Muscle layer of duodenum (tissue), 2 donors: ENCODE data around the gene WDR36.

Experiments used
- H3K27ac ChIP-seq: one replicate; pipeline ENCODE4 v1.7.0; 2013; ENCODE audit warnings: mild to moderate bottlenecking, low read length
- H3K27me3 ChIP-seq: one replicate; pipeline ENCODE4 v1.7.0; 2013; ENCODE audit warnings: low read depth, mild to moderate bottlenecking, control low read depth, low read length
- H3K36me3 ChIP-seq, 2 donors: one replicate each; pipeline ENCODE4 v1.7.0; 2013; ENCODE audit warnings: low read length in 2 of 2, control low read depth in 1 of 2, mild to moderate bottlenecking in 1 of 2; ENCODE audit not compliant: insufficient read depth in 2 of 2, control insufficient read depth in 1 of 2
- H3K4me1 ChIP-seq, 2 donors: one replicate each; pipeline ENCODE4 v1.7.0; 2013; ENCODE audit warnings: low read length in 2 of 2, mild to moderate bottlenecking in 2 of 2, control low read depth in 1 of 2, moderate library complexity in 1 of 2; ENCODE audit not compliant: insufficient read depth in 2 of 2, control insufficient read depth in 1 of 2
- H3K4me3 ChIP-seq, 2 donors: one replicate each; pipeline ENCODE4 v1.7.0; 2013; ENCODE audit warnings: low read length in 2 of 2, low read depth in 1 of 2, mild to moderate bottlenecking in 1 of 2
- H3K9me3 ChIP-seq, 2 donors: one replicate each; pipeline ENCODE4 v1.7.0; 2013; ENCODE audit warnings: low read length in 2 of 2, control low read depth in 1 of 2, mild to moderate bottlenecking in 1 of 2; ENCODE audit not compliant: control insufficient read depth in 1 of 2
- donor health status: healthy.

Gene WDR36

DNA sequence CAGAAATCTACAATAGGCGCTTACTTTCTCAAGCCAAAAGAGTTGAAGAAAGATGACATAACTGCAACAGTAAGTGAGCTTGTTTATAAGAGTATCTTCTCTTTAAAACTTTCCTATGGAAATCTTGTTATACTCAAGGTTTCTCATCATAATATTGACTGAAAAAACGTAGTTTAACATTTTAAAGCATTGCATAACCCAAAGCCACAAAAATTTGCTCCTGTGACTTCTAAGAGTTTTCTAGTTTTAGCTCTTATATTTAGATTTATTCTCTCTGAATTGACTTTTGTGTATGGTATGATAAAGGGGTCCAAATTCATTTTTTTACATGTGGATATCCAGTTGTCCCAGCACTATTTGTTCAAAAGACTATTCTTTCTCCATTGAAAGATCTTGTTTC lies 15.2 kb downstream of the WDR36 start:
- Histone ChIP-seq H3K27me3 (no peaks in the 10 kb centered on the region), H3K36me3 (peaks cover 78 to 88% of the 10 kb centered on the region in 2 donors), H3K27ac (no peak overlapping the region), H3K9me3 (no peaks in the 10 kb centered on the region), H3K4me1 (no peaks in the 10 kb centered on the region), H3K4me3 (no peak overlapping the region)

DNA sequence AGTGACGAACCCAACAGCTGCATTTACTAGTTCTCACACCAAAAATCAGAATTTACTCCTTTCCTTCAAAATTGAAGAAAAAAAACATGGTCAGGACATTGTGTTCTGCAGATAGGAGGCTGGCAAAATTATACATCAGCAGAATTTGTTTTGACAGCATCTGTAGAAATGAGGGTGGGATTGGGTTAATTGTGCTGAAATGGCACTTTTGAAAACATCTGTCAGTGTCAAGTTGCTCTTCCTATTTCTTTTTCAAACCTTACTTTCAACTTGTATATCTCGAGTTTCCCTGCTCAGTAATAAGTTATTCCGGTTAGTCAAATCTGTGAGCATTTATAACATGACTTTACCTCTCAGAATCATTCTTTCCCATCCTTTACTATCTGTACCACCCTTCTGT lies 19.8 kb downstream of the WDR36 start:
- Histone ChIP-seq H3K4me3 (no peak overlapping the region), H3K36me3 (peaks cover 44 to 58% of the 10 kb centered on the region in 2 donors), H3K27me3 (no peaks in the 10 kb centered on the region), H3K27ac (no peak overlapping the region), H3K9me3 (no peaks in the 10 kb centered on the region), H3K4me1 (no peaks in the 10 kb centered on the region)

DNA sequence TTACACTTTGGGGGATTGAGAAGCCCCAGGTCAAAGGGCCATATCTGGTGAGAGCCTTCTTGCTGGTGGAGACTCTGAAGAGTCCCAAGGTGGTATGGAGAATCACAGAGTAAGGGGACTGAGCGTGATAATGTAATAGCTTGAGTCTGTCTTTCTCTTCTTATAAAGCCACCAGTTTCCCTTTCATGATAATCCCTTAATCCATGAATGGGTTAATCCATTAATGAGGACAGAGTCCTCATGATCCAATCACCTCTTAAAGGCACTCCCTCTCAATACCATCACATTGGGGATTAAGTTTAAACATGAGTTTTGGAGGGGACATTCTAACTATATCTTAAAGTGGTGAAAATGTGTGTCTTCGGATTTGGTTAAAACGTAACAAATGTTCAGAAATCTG lies 21.5 kb downstream of the WDR36 start:
- Histone ChIP-seq H3K27me3 (no peaks in the 10 kb centered on the region), H3K9me3 (no peaks in the 10 kb centered on the region), H3K36me3 (peaks cover 29 to 50% of the 10 kb centered on the region in 2 donors), H3K4me1 (no peaks in the 10 kb centered on the region), H3K4me3 (no peak overlapping the region), H3K27ac (no peak overlapping the region)

DNA sequence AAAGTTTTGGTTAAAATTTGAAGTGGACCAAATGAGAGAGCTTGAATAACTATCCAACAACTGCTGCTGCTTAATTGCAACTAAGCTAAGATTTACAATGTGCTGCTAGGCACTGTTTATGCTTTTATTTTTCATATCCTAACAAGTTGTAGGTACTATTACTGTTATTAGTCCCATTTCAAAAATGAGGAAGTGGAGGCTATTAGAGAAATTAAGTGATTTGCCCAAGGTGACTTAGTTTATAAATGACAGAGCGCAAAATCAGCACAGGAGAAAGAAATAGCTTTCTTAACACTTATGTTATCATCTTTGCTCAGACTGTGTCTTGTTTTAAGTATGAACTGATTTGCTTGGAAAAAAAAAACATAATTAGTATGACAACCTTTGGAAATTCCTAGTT lies 23.1 kb downstream of the WDR36 start:
- Histone ChIP-seq H3K9me3 (no peaks in the 10 kb centered on the region), H3K27ac (no peak overlapping the region), H3K4me3 (no peak overlapping the region), H3K27me3 (no peaks in the 10 kb centered on the region), H3K4me1 (no peaks in the 10 kb centered on the region), H3K36me3 (peaks cover 23 to 50% of the 10 kb centered on the region in 2 donors)

DNA sequence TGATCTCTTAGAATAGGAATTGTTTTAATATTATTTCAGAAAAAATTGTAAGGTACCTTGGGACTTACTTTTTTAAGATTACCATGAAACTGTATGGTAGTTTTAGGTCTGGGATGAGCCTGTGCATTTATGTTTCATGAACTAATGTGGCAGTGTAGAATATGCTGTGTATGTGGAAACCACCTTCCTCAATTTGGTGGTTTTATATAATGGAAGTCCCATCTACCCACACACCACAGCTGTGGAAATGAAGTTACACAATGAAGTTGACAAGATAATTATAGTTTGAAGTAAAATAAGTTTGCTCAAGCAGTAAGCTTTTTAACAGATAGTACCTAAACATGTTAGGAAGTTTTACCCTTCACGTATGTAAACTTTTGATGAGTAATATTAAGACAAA lies 24.4 kb downstream of the WDR36 start:
- H3K36me3 ChIP-seq: peaks cover 25 to 46% of the 10 kb centered on the region in 2 donors
- H3K4me1 ChIP-seq: no peaks in the 10 kb centered on the region
- H3K27ac ChIP-seq: no peak overlapping the region
- H3K9me3 ChIP-seq: no peaks in the 10 kb centered on the region
- H3K27me3 ChIP-seq: no peaks in the 10 kb centered on the region
- no peak overlapping the region for H3K4me3 ChIP-seq

DNA sequence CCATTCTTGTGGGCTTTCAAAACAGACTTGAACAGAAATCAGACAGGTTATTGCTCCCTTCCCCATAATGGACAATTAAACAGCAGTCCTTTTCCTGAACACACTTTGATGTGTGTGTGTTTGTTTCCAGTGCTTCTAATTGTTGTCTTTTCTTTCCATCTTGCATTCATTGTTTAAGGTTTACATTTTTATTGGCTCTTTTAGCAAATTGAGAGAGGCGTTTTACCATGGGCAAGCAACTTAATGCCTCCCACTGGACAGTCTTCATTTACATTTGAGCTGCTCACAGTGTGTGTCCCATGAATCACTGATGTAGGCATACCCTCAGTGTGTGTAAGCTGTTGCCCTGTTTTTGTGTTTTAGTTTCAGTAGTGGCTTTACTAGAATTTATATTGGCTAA lies 25.0 kb downstream of the WDR36 start:
- Histone ChIP-seq H3K36me3 (peaks cover 30 to 44% of the 10 kb centered on the region in 2 donors), H3K4me1 (no peaks in the 10 kb centered on the region), H3K9me3 (no peaks in the 10 kb centered on the region), H3K27me3 (no peaks in the 10 kb centered on the region), H3K27ac (no peak overlapping the region), H3K4me3 (no peak overlapping the region)

DNA sequence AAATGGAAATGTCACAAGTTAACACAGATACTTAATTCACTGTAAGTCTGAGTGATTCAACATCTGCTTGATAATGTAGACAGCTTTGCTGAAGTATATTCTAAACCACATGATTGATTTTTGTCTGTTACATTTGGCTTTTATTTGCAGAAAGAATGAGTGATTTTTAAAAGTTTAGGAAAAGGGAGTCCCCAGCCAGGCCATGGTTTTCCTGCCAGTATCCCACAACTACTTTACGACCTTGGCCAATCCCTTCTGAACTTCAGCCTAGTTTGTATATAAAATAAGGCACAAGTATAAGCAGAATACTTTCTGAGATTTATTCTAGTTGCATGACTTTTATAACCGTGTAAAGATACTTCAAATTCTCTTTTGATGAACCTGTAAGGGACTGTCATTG lies 27.1 kb downstream of the WDR36 start:
- H3K27ac ChIP-seq: no peak overlapping the region
- H3K4me1 ChIP-seq: no peaks in the 10 kb centered on the region
- no peaks in the 10 kb centered on the region for H3K9me3 ChIP-seq
- H3K36me3 ChIP-seq: peaks cover 36 to 47% of the 10 kb centered on the region in 2 donors
- no peak overlapping the region for H3K4me3 ChIP-seq
- H3K27me3 ChIP-seq: no peaks in the 10 kb centered on the region

- Histone ChIP-seq H3K27ac (no peak overlapping the region), H3K36me3 (peaks cover 36 to 48% of the 10 kb centered on the region in 2 donors), H3K4me1 (no peaks in the 10 kb centered on the region), H3K4me3 (no peak overlapping the region), H3K9me3 (no peaks in the 10 kb centered on the region), H3K27me3 (no peaks in the 10 kb centered on the region)
Observed at GRCh38 chr5:111119856-111120255, 27.7 kb downstream of the WDR36 start.

DNA sequence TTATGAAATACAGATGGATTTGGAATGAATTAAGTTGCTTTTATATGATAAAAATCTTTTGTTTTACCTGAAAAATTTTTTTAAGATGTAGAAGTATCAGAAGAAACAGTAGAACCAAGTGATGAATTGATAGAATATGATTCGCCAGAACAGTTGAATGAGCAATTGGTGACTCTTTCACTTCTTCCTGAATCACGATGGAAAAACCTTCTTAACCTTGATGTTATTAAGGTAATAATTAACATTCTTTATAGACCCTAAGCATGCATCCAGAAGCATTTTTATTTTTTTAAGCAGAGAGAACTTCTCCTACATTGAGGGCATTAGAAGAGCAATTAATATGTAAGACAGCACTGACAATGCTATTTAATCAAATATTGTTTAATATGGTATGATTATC lies 28.8 kb downstream of the WDR36 start:
- Histone ChIP-seq H3K36me3 (peaks cover 39 to 56% of the 10 kb centered on the region in 2 donors), H3K4me3 (no peak overlapping the region), H3K4me1 (no peaks in the 10 kb centered on the region), H3K9me3 (no peaks in the 10 kb centered on the region), H3K27ac (no peak overlapping the region), H3K27me3 (no peaks in the 10 kb centered on the region)

DNA sequence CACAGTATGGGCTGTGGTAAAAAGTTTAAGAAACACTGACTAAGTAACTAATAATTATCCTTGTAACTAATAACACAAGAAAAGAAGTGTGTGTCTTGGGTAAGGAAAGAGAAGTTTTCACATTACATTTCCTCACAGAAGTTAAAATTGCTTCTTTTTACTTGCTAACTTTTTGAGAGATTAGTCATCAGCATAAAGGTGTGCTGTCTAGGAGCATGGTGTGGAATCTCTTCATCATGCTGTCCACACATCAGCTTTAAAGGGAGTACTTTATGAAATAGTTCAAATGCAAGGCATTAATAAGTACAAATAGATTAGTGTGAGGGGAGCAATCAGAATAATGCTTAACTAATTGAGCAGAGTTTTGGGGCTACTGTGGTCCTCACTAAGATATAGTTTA lies 29.8 kb downstream of the WDR36 start:
- H3K4me3 ChIP-seq: no peak overlapping the region
- no peaks in the 10 kb centered on the region for H3K27me3 ChIP-seq
- H3K36me3 ChIP-seq: peaks cover 44 to 52% of the 10 kb centered on the region in 2 donors
- no peaks in the 10 kb centered on the region for H3K4me1 ChIP-seq
- H3K9me3 ChIP-seq: no peaks in the 10 kb centered on the region
- H3K27ac ChIP-seq: no peak overlapping the region

DNA sequence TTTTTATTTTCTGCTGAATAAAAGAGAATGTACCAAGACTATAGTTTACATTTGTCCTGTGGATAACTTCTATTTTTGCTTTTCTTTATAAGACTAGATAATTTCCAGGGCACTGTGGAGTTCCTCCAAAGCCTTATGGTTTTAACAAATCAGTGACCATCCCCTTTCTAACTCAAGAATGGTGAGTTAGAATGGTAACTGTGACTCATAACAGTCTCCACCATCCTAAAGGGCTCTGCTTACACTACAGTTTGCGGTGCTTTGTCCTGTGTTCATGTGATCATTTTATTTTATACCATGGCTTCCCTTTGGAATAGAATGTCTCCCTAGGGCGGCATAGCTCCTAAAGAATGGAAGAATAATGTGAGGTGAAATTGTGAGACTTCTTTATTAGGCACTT lies 30.2 kb downstream of the WDR36 start:
- H3K27ac ChIP-seq: no peak overlapping the region
- no peaks in the 10 kb centered on the region for H3K4me1 ChIP-seq
- no peaks in the 10 kb centered on the region for H3K9me3 ChIP-seq
- no peak overlapping the region for H3K4me3 ChIP-seq
- no peaks in the 10 kb centered on the region for H3K27me3 ChIP-seq
- peaks cover 45 to 53% of the 10 kb centered on the region in 2 donors for H3K36me3 ChIP-seq

DNA sequence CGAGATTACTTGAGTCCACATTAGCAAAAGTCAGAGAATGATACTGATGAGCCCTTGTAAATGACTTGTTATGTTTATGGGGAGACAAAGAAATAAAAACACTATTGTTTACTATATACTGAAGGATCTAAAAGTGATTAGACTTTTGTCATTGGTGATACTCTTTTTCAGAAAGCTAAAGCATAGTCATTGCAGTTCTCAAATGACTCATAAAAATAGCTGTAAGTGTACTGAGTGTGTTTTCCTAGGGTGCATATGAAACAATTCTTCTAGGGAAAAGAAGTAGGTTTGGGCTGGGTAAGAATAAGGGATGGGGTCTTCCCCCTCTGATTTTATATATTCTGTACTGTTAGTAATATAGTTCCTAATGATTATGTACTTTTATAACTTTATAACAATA lies 32.6 kb downstream of the WDR36 start:
- H3K9me3 ChIP-seq: no peaks in the 10 kb centered on the region
- peaks cover 40 to 43% of the 10 kb centered on the region in 2 donors for H3K36me3 ChIP-seq
- no peak overlapping the region for H3K4me3 ChIP-seq
- H3K27me3 ChIP-seq: no peaks in the 10 kb centered on the region
- H3K4me1 ChIP-seq: no peaks in the 10 kb centered on the region
- H3K27ac ChIP-seq: no peak overlapping the region
